Hindlimb muscle (tissue), 1 donor: ENCODE measurements around the gene NEBL. TPM values are rescaled to one million over a fixed set of nuclear protein-coding genes. Genes with fewer than 3 reads are reported as not detected.
"Not testable (repeated sequence)": the region's sequence is repeated elsewhere in the genome, so short reads cannot be mapped to it uniquely, and the experiment has no call there.

Source experiments
- DNase-seq: peaks from one replicate; pipeline ENCODE4 v3.0.0-alpha.2; 2013
- polyA plus RNA-seq: library from polyadenylated mRNA; unstranded; fragments of 120-200 nt; gene quantifications from one replicate; pipeline ENCODE4 v1.2.1, GENCODE V29; 2013; ENCODE audit not compliant: insufficient read length

The NEBL gene, protein sequence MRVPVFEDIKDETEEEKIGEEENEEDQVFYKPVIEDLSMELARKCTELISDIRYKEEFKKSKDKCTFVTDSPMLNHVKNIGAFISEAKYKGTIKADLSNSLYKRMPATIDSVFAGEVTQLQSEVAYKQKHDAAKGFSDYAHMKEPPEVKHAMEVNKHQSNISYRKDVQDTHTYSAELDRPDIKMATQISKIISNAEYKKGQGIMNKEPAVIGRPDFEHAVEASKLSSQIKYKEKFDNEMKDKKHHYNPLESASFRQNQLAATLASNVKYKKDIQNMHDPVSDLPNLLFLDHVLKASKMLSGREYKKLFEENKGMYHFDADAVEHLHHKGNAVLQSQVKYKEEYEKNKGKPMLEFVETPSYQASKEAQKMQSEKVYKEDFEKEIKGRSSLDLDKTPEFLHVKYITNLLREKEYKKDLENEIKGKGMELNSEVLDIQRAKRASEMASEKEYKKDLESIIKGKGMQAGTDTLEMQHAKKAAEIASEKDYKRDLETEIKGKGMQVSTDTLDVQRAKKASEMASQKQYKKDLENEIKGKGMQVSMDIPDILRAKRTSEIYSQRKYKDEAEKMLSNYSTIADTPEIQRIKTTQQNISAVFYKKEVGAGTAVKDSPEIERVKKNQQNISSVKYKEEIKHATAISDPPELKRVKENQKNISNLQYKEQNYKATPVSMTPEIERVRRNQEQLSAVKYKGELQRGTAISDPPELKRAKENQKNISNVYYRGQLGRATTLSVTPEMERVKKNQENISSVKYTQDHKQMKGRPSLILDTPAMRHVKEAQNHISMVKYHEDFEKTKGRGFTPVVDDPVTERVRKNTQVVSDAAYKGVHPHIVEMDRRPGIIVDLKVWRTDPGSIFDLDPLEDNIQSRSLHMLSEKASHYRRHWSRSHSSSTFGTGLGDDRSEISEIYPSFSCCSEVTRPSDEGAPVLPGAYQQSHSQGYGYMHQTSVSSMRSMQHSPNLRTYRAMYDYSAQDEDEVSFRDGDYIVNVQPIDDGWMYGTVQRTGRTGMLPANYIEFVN
- polyA plus RNA-seq = 0.92 TPM

DNA sequence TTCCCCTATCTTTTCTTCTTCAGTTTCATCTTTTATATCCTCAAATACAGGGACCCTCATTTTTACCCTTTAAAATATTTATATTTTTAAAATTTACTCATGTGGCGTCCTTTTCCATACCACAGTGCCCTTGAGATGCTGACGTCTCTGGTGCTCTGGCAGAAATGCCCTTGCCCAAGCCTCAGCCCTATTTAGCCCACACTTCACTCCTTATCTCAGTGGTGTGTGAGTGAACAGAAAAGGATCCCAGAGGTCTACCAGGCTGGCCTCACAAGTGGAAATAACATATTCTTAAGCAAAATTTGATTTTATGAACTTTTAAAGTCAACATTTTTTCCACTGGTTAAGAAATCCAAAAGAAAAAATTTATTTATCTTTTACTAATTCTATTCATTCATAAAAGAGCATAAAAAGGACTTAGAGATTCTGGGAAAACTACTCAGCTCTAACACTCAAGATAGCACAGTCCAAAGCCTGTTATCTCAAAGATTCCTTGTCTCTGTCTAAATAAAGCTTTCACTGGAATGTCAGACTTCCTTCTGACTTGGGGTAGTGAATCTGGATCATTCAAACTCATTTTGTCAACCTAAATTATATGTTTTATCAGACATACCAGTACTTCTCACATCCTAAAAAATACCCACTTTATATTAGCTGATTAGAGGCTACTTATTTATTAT is at the start of gene NEBL:
Gene NEBL, minus strand, starts transcription at position 166 of the 680 bp plus-strand sequence. Its CDS starts 106 bp downstream, at position 60.
- no peak for DNase-seq

DNA sequence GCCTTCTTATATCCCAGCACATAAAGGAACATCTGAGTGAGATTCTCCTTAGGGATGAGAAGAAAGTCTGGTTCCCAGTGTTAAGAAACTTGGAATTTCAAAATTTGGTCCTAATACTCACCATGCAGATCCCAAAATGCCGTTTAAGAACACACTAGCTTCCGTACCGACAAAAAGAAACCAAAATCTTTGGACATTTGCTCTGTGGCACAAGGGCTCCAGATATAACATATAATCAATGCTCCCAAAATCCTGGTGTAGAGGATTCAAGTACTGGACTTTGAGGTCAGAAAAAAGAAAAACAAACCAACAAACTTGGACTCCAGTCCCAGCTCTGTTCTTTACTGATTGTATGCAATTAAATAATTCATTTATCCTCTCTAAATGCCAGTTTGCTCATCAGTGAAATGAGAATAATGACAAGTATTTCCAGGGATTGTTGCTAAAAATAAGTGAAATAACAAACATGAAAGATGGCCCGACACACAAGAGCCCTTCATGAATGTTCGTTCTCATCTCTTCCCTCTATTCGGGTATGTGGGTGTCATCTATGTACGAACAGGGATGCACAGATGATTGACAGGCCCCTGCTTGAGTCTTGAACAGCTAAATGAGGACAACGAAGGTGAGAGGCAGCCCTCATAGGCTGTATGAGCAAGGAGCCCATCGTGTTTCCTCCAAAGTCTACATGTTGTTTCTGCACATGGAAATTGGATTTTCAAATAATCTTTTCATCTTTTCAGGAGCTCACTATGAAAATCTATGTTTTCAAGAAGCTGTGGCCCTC is 48.6 kb upstream of the NEBL start:
- DNase-seq = no peak

DNA sequence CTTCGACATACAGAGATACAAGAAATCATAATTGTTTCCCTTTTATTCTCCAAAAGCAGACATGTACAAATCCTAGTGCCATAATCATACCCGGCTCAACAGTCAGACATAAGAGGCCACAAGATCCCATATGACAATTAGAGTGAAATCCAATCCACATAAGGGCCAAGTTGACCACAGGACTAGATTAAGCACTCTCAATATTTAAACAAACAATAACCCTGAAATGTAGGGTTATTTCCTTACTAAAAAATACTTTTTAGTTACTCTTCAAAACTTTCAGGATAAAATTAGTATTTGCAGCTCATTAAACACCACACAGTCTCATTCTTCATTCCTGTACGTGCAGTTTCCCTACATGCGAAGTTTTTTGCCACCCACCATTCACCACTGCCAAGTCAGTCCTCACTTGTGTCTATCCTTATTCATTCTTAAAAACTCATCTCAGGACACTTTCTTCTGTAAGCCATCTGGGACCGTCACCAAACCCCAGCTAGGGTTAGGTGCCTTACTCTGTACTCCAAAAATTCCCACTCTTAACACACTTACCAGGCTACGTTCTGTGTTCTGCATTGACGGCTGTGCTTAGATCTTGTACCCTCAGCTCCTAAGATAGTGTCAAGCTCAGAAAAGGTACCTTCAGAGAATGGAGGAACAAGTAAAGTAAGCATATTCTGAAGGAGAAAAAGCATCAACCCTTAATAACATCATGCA is 47.8 kb upstream of the NEBL start:
- no peak for DNase-seq

DNA sequence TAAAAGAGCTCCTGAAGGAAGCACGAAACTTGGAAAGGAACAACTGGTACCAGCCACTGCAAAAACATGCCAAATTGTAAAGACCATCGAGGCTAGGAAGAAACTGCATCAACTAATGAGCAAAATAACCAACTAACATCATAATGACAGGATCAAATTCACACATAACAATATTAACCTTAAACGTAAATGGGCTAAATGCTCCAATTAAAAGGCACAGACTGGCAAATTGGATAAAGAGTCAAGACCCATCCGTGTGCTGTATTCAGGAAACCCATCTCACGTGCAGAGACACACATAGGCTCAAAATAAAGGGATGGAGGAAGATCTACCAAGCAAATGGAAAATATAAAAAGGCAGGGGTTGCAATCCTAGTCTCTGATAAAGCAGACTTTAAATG is 42.3 kb upstream of the NEBL start:
- not testable (repeated sequence) for DNase-seq

DNA sequence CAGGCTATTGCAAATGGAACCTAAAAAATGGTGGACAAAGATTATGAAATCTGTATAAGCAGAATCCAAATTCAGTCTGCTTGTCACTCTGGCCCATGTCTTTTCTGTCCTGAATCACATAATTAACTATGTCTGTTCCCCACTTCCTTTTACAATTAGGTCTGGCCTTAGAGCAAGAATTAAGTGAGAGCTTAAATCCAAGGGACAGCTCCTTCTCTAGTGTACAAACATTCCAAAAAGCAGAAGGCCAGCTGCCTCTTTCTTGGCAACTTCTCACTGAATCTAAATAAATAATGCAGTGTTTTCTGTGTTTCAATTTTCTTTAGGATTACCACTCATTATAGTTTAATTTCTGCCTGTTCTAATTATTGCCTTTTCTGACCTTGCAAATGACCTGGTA is 39.3 kb upstream of the NEBL start:
- DNase-seq = no peak

DNA sequence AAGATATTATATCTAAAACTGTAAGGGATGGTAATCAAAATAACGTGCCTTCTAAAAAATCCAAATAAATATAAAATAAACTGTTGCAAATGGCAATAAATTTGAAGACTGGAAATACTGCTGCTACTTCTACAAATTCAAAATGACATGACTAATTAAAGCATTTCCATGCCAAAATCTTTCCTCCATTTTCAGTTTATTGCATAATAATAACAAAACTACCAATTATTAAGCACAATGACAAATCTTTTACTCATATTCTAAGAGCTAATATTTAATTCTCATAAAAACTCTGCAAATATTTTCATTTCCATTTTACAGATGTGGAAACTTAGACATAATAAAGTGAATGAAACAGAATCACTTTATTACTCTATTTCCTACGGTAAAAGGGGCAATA is 38.8 kb upstream of the NEBL start:
- DNase-seq = no peak

DNA sequence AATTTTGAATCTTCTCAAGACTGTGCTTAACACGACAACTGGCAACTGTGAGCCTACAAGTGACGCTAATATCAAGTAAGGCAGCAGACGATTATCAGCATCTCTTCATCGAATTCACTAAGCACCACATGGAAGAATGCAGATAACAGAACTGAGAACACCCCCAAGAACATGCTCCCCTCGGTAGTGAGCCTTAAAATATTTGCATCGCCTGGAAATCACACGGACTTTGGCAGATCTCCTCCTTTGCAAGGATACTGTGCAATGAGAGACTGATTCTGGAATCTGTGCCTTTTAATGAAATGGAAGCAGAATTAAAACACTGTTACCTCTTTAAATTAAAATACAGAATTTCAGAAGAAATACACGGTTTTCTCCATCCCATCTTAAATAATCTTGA is 38.2 kb upstream of the NEBL start:
- DNase-seq = no peak

DNA sequence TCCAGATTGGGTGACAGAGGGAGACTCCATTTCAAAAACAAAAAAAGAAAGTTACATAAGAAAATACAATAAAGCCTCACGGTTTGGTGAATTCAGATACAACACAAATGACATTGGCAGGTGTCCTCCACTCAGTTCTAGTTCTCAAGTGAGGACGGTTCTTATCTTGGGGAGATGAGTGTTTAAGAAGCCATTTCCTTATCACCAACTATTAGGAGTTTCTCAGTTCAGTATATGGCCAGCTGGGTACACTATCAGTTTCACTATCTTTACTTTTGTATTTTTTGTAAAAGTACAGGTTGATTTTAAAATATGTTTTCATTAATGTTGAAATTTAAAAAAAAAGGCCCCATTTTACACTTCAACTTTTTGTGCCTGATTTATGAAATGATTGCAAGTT is 36.6 kb upstream of the NEBL start:
- DNase-seq = no peak

DNA sequence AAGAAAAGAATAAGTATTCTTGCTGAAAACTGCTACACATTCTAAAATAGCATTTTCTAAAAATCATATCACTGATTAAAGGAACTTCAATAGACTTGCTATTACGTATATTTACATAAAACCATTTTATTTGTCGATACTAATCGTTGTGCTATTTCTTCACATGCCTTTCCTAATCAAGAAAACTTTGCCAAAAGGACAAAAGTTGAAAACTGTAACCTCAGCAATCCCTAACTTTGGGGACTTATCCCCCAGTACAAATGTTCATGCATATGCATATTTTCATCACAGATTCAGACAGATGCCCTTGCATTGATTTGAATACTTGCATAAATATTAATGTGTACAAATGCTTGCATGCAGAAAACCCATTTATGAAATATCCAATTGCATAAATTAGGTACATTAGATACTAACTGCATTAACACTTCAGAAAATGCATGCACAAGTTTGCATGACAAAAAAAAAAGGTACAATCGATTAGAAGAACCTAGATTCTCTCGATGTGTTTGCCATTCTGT is 35.6 kb upstream of the NEBL start:
- DNase-seq = no peak

DNA sequence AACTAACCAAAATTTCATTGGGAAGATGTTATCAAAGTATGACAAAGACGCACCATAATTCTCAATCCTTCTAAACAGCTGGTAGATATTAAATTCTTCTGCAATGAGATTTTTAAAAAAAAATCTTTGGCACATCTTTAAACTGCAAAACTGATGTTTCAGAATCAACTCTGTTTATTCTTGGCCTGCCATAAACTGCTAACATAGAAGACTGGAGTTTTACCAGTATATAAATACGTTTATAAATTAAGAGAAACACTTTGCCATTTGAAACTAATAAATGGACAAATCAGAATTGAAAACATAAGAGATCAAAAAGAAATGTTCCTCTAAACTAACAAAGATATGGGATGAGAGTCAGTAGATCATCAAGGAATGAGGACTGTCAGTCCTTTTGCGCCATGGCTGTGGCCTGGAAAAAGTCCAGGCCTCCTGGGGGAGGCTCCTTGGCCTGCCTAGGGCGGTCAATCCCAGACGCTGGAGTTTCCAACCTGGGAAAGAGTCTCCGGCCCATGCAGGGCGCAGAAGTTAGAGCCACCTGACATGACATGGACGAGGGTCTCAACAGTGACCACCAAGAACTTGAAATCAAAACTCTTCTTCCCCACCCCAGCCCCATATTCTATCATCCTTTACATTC is 34.2 kb upstream of the NEBL start:
- DNase-seq = no peak

DNA sequence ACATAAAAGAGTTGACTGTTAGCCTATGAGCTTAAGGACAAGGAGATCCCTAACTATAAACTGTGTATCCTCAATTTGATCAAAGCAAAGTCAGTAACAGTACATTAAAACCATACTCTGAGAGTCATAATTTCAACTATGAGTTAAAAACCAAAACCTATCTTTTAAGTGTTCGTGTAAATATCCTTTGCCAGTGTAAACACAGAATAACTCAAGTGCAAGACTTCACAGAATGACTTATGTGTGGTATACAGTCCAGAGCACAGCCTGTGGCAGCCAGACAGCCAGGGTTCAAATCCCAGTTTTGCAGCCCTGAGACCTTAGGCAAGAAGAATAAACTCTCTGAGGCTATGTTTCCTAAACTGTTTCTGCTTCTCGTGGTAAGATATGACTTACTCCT is 30.3 kb upstream of the NEBL start:
- DNase-seq = no peak

DNA sequence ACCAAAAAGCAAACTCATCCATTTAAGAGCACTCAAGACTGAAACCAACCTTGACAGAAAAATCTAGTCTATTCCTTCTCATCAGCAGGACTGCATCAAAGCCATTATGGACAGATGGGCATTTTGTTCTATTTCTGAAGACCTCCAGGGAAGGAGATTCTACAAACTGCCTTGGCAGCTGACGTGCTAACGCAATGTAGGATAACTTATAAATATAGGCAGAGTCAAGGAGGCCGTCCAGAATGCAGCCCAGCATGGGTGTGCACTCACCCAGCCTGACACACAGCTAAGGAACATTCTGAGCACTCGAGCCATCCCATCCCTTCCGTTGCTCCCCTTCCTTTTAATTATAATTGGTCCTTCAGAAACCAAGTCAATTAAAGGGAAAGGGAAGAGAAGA is 25.3 kb upstream of the NEBL start:
- no peak for DNase-seq

DNA sequence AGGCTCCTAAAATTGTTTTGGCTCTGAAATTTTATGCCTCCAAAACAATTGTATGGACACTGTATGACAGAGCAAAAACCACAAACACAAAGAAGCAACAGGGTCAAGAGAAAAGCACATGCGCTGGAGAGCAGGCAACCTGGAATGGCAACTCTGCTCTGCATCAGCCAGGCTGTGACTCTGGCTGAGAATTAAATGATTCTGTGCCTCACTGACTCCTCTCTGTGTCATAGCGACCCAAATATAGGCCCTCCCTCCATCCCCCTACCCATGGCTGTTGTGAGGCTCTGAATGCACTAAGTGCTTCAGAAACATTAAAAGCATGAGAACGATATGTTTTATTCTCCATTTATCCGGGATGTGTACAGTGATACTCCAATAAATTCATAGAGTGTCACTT is 24.9 kb upstream of the NEBL start:
- DNase-seq = no peak

DNA sequence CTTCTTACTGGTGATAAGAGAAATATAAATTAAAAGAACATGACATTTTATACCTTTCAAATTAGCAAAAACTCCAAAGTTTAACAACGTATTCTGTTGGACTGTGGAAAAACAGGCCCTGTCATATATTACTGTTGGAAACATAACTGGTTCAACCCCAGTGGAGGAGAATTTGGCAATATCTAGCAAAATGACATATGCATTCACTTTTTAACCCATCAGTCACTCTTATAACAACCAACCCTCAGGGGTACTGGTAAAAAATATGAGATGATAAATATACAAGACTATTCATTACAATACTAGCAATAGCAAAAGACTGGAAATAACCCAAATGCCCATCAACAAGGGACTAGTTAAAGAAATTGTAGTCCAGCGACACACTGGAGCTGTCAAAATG is 22.9 kb upstream of the NEBL start:
- no peak for DNase-seq

DNA sequence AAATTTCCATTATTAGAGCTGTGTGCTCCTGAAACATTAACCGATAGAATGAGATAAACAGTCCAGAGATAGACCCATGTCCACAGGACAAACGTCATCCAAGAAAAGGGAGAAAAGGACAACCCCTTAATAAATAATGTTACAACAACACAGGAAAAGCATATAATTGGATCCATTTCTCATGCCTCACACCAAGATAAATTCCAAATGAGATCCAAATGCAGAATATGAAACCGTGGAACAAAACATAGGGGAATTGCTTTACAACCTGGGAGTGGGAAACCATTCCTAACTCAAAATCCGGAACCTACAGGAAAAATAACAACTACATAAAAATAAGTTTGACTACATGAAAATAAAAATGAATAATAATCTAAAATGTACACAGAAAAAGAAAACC is 22.4 kb upstream of the NEBL start:
- DNase-seq = no peak

DNA sequence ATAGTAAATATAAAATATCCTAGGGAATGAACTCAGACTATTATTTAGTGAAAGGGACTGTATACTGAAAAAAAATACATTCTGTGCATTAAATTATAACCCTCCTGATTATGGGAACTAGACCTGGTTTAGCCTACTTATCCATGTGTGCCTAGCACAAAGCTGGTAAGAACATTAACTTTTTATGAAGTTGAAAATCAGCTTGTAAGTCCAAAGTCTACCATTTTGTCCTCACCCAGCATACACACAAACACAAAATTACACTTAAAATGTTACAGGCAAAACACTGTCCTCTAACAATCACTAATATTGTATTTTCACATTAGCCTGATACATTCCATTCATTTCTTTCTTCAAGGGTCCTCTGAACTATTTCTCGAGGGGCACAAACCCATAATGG is 19.9 kb upstream of the NEBL start:
- DNase-seq = no peak

DNA sequence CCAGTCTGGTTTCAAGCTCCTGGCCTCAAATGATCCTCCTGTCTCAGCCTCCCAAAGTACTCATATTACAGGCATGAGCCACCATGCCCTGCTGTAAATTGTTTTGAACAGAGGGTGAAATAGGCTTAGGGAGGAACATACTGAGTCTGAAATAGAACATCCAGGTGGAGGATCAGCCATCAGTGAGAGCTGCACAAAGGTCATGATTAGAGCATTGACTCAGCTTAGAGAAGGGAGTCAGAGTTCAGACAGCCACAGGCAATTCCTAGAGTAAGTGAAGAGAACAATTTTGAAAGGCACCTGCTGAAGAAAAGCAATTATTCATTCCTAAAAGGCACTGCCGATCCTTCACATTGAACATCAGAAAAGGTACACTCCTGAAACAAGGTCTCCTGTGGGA is 15.9 kb upstream of the NEBL start:
- DNase-seq = no peak

DNA sequence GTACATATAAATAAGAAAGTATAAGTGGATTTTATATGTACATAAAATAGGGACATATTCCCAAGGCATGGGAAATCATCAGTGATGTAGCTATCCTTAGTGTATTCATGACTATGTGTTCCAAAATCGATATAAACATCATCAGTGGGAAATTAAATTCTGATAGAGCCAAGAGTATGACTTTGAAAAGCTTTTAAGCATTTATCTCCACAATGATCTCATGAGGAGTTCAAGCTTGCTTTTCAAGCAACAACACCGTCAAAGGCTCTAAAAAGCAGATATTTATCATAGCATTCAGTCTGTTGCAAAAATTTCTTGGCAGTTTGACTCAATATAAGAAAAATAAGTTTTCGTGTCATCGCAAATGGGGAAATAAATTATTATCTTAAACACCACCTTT is 14.5 kb upstream of the NEBL start:
- DNase-seq = no peak

DNA sequence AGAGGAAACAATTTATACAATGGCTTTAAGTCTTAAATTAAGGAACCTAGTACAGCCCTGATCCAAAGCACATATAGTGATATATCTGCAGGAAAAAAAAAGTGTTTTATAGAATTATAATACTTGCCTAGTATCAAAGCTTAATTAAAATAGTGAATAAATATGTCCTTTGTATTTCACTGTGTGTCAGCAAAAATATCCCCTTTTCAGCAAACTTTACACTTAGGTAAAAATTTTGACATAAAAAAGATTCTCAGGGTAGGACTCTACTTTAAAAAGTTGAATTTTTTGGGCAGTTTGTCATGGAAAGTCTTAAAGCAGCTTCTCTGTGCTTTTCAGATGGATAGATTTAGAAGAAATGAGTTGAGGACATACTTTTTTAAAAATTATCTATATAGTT is 12.7 kb upstream of the NEBL start:
- DNase-seq = no peak

DNA sequence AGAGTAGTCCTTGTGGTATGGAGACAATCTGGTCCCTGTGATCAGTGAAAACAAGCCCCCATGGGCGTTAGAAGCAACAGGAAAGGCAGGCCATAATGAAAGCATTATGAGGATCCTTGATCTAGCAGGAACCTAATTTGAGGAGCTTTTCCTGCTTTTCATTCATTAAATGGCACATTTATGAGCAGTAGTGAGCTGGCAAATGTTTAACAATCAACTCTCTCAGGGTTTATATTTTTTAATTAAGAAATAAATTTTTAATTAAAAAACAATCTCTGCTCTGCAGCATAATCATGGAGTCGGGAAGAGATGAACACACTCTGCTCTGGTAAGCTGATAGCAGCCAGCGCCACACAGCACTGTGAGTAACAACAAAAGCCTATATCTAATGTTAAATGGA is 11.3 kb upstream of the NEBL start:
- no peak for DNase-seq
